RKO (cell line): ENCODE measurements around the gene PRPF4.
"Not testable (repeated sequence)": the region's sequence is repeated elsewhere in the genome, so short reads cannot be mapped to it uniquely, and the experiment has no call there.

Experiments used
- DNase-seq: peaks from one replicate; pipeline ENCODE4 v3.0.0-alpha.2; 2016; ENCODE audit warnings: low spot score

Gene PRPF4

GRCh38 chr9:113267911-113268566 lies 7.4 kb upstream of the PRPF4 start:
- DNase-seq, result no peak

GRCh38 chr9:113269355-113269754 lies 6.1 kb upstream of the PRPF4 start:
- no peak for DNase-seq

- DNase-seq, result no peak
Observed at GRCh38 chr9:113269871-113270270, 5.6 kb upstream of the PRPF4 start.

- DNase-seq, result peak; percentile 84
Observed at GRCh38 chr9:113274474-113275156, 843 bp upstream of the PRPF4 start.

- DNase-seq, result no peak
Observed at GRCh38 chr9:113278840-113279239, 3.4 kb downstream of the PRPF4 start.

GRCh38 chr9:113281356-113281755 lies 5.9 kb downstream of the PRPF4 start:
- no peak for DNase-seq

GRCh38 chr9:113289091-113289490 lies 13.6 kb downstream of the PRPF4 start:
- peak; percentile 34 for DNase-seq

- no peak for DNase-seq
Observed at GRCh38 chr9:113290052-113290607, 14.7 kb downstream of the PRPF4 start.

GRCh38 chr9:113293285-113293878 lies 17.9 kb downstream of the PRPF4 start:
- no peak for DNase-seq

- not testable (repeated sequence) for DNase-seq
Observed at GRCh38 chr9:113296247-113296646, 20.8 kb downstream of the PRPF4 start.

- DNase-seq, result no peak
Observed at GRCh38 chr9:113296796-113297558, 21.5 kb downstream of the PRPF4 start.

GRCh38 chr9:113298311-113298710 lies 22.9 kb downstream of the PRPF4 start:
- no peak for DNase-seq

- no peak for DNase-seq
Observed at GRCh38 chr9:113298924-113299770, 23.7 kb downstream of the PRPF4 start.

- DNase-seq, result no peak
Observed at GRCh38 chr9:113299800-113300292, 24.4 kb downstream of the PRPF4 start.

- no peak for DNase-seq
Observed at GRCh38 chr9:113301548-113301947, 26.1 kb downstream of the PRPF4 start.

- DNase-seq, result no peak
Observed at GRCh38 chr9:113302792-113303418, 27.4 kb downstream of the PRPF4 start, which contains the start of gene RNF183. Gene RNF183, minus strand, starts transcription at chr9:113303376. Its CDS starts 5,192 bp downstream, at chr9:113298184.

GRCh38 chr9:113306566-113306965 lies 31.1 kb downstream of the PRPF4 start:
- no peak for DNase-seq

GRCh38 chr9:113307396-113307975 lies 32.0 kb downstream of the PRPF4 start:
- no peak for DNase-seq

GRCh38 chr9:113309204-113309813 lies 33.9 kb downstream of the PRPF4 start:
- peak; percentile 75 for DNase-seq

- DNase-seq, result no peak
Observed at GRCh38 chr9:113310538-113310937, 35.1 kb downstream of the PRPF4 start.
